Endothelial cell of umbilical vein (primary cell): ENCODE measurements around the gene NEAT1.

Experiments
- CTCF ChIP-seq, 2 donors: IDR thresholded peaks; 1 replicate in 1 of 2; 2 replicates in 1 of 2; pipeline ENCODE4 v1.5.1; 2011; ENCODE audit warnings: low read length in 2 of 2, mild to moderate bottlenecking in 2 of 2, moderate library complexity in 2 of 2, control low read depth in 1 of 2, inconsistent platforms in 1 of 2, low read depth in 1 of 2; ENCODE audit not compliant: insufficient read depth in 1 of 2; ENCODE audit errors: extremely low read depth in 1 of 2
- JUN ChIP-seq: IDR thresholded peaks from 2 replicates; pipeline ENCODE4 v1.6.1; 2011; ENCODE audit warnings: borderline replicate concordance, low read depth; ENCODE audit not compliant: insufficient read length, insufficient read depth
- POLR2A ChIP-seq: IDR thresholded peaks from 2 replicates; pipeline ENCODE4 v1.6.1; 2012; ENCODE audit warnings: low read depth, mild to moderate bottlenecking, control low read depth, low read length

- TF ChIP-seq CTCF (IDR thresholded peaks at IDR 0.05; ENCODE audit: extremely low read depth in 1 of 2, insufficient read depth in 1 of 2, low read depth in 1 of 2, low read length in 2 of 2) (no peak), JUN (no peak), POLR2A (no peak)
These were observed 12.2 kb downstream of the NEAT1 start for GRCh38 chr11:65434667-65435410.
